HG03521 (cell line): ENCODE results near the gene RAB11A.

Source experiments
- ATAC-seq: cut with Tn5 transposase; IDR thresholded peaks from one replicate; pipeline ENCODE4 v1.9.1; 2021; ENCODE audit warnings: mild to moderate bottlenecking, moderate library complexity; ENCODE audit not compliant: unreplicated experiment

The RAB11A gene

GRCh38 chr15:65883571-65883970, 14.3 kb downstream of the RAB11A start:
- ATAC-seq: no peak

GRCh38 chr15:65884511-65884910, 15.2 kb downstream of the RAB11A start:
- no peak for ATAC-seq

GRCh38 chr15:65885668-65886218, 16.5 kb downstream of the RAB11A start:
- no peak for ATAC-seq

- ATAC-seq: no peak
Measured at GRCh38 chr15:65887565-65887964, 18.3 kb downstream of the RAB11A start.

GRCh38 chr15:65888981-65889380, 19.7 kb downstream of the RAB11A start:
- no peak for ATAC-seq

- no peak for ATAC-seq
Measured at GRCh38 chr15:65893060-65893459, 23.8 kb downstream of the RAB11A start.

- ATAC-seq: no peak
Measured at GRCh38 chr15:65896236-65896635, 26.9 kb downstream of the RAB11A start.

GRCh38 chr15:65900488-65900887, 31.2 kb downstream of the RAB11A start:
- ATAC-seq: no peak

GRCh38 chr15:65901336-65901735, 32.0 kb downstream of the RAB11A start:
- ATAC-seq: no peak

GRCh38 chr15:65901836-65902235, 32.5 kb downstream of the RAB11A start:
- ATAC-seq: no peak

- no peak for ATAC-seq
Measured at GRCh38 chr15:65902373-65902772, 33.1 kb downstream of the RAB11A start.

GRCh38 chr15:65903296-65904073, 34.2 kb downstream of the RAB11A start:
- no peak for ATAC-seq

- no peak for ATAC-seq
Measured at GRCh38 chr15:65904301-65904700, 35.0 kb downstream of the RAB11A start.

GRCh38 chr15:65906396-65906795, 37.1 kb downstream of the RAB11A start:
- no peak for ATAC-seq

GRCh38 chr15:65907661-65908060, 38.4 kb downstream of the RAB11A start:
- no peak for ATAC-seq

- ATAC-seq: no peak
Measured at GRCh38 chr15:65908876-65909275, 39.6 kb downstream of the RAB11A start.

GRCh38 chr15:65909831-65910230, 40.5 kb downstream of the RAB11A start:
- no peak for ATAC-seq

- no peak for ATAC-seq
Measured at GRCh38 chr15:65910341-65910740, 41.0 kb downstream of the RAB11A start.

GRCh38 chr15:65912235-65912634, 42.9 kb downstream of the RAB11A start:
- no peak for ATAC-seq

GRCh38 chr15:65913631-65914199, 44.4 kb downstream of the RAB11A start:
- no peak for ATAC-seq

GRCh38 chr15:65914386-65914785, 45.1 kb downstream of the RAB11A start:
- no peak for ATAC-seq
